Fibroblast of lung (primary cell): ENCODE results near the gene USPL1. TPM values are rescaled to one million over a fixed set of nuclear protein-coding genes. Genes with fewer than 3 reads are reported as not detected.

Experiments
- DNase-seq, 2 donors: peaks; one replicate each; pipeline versions ENCODE4 v3.0.0 to v3.0.0-alpha.2; 2010; ENCODE audit warnings: low read depth in 2 of 2
- H2AFZ ChIP-seq: 2 replicates; pipeline ENCODE4 v1.5.1; 2012; ENCODE audit warnings: low read length, control low read depth, inconsistent platforms
- H3K27ac ChIP-seq: 2 replicates; pipeline ENCODE4 v1.5.1; 2011; ENCODE audit warnings: low read length, control low read depth; ENCODE audit not compliant: insufficient read depth
- H3K27me3 ChIP-seq: 2 replicates; pipeline ENCODE4 v1.5.1; 2011; ENCODE audit warnings: mild to moderate bottlenecking, low read length; ENCODE audit not compliant: control insufficient read depth, insufficient read depth
- H3K36me3 ChIP-seq: 2 replicates; pipeline ENCODE4 v1.5.1; 2011; ENCODE audit warnings: low read length; ENCODE audit not compliant: control insufficient read depth, insufficient read depth
- H3K4me1 ChIP-seq: 2 replicates; pipeline ENCODE4 v1.5.1; 2011; ENCODE audit warnings: low read length; ENCODE audit not compliant: control insufficient read depth, insufficient read depth; ENCODE audit errors: extremely low read depth
- H3K4me2 ChIP-seq: 2 replicates; pipeline ENCODE4 v1.5.1; 2011; ENCODE audit warnings: low read length, control low read depth; ENCODE audit not compliant: insufficient read depth; ENCODE audit errors: extremely low read depth
- H3K4me3 ChIP-seq, 4 experiments: fragments of 200-600 bp in 1 of 4; sonication (generic) in 1 of 4; replicated peaks in 1 of 4; 2 replicates each; pipeline ENCODE4 v1.5.1; 2011 to 2016; ENCODE audit warnings: low read length in 4 of 4, low read depth in 3 of 4, mild to moderate bottlenecking in 3 of 4, control low read depth in 2 of 4, inconsistent platforms in 1 of 4, mixed read lengths in 1 of 4; ENCODE audit not compliant: insufficient read depth in 1 of 4; ENCODE audit errors: control extremely low read depth in 1 of 4
- H3K79me2 ChIP-seq: 2 replicates; pipeline ENCODE4 v1.5.1; 2012; ENCODE audit warnings: mild to moderate bottlenecking, low read length, inconsistent platforms; ENCODE audit not compliant: control insufficient read depth, insufficient read depth
- H3K9ac ChIP-seq: 2 replicates; pipeline ENCODE4 v1.5.1; 2011; ENCODE audit warnings: mild to moderate bottlenecking, low read length, control low read depth; ENCODE audit not compliant: insufficient read depth
- H3K9me3 ChIP-seq: 2 replicates; pipeline ENCODE4 v1.5.1; 2012; ENCODE audit warnings: low read depth, low read length; ENCODE audit not compliant: control insufficient read depth, insufficient read depth
- H4K20me1 ChIP-seq: 2 replicates; pipeline ENCODE4 v1.5.1; 2011; ENCODE audit warnings: low read length; ENCODE audit not compliant: control insufficient read depth, insufficient read depth; ENCODE audit errors: extremely low read depth
- EZH2 ChIP-seq: IDR thresholded peaks from 2 replicates; pipeline ENCODE4 v1.5.1; 2012; ENCODE audit warnings: low read length, control low read depth, mild to moderate bottlenecking; ENCODE audit errors: missing control alignments
- polyA plus RNA-seq, 2 donors: library from polyadenylated mRNA; depleted of rRNA in 1 of 2; stranded (reverse) in 1 of 2; unstranded in 1 of 2; fragments of >200 nt; gene quantifications; 2 replicates each; pipeline ENCODE4 v1.2.1, GENCODE V29; 2011 to 2012; ENCODE audit warnings: missing spikeins in 1 of 2
- total RNA-seq: library from RNA; depleted of rRNA; stranded (reverse); fragments of >200 nt; gene quantifications from 2 replicates; pipeline ENCODE4 v1.2.1, GENCODE V29; 2014
- TF ChIP-seq, protein P1 (sequence below), 2 donors: IDR thresholded peaks in 1 of 2; conservative IDR thresholded peaks in 1 of 2; 1 replicate in 1 of 2; 2 replicates in 1 of 2; pipeline ENCODE4 v1.5.1; 2011 to 2012; ENCODE audit warnings: low read length in 2 of 2, control low read depth in 1 of 2, inconsistent platforms in 1 of 2, low read depth in 1 of 2, mild to moderate bottlenecking in 1 of 2

USPL1 gene
- total and polyA plus RNA-seq, 2 donors (not counting 1 experiment from before 2014, with no cell fraction given): 12.4 to 17.7 TPM

DNA sequence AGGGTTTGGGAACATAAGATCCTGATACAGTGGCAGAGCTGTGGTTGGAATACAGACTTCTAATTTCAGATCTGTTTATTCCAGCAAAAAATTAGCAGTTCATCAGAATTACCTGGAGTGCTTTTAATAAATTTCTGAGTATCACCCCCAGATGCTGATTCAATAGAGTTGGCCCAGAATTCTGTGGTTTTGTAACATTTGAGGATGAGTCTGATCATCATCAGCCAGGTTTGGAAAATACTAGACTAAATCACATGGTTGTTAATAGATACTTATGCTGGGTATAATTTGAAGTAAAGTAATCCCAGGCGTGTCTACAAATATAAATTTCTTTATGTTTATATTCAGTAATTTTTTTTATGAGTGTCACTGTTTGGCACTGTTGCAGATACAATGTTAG lies 4.8 kb downstream of the USPL1 start:
- Histone ChIP-seq H3K27ac (no peak overlapping the region), H3K79me2 (peaks cover 64% of the 10 kb centered on the region), H3K36me3 (no peaks in the 10 kb centered on the region), H3K9ac (no peak overlapping the region), H3K4me1 (no peaks in the 10 kb centered on the region), H3K4me3 (no peak overlapping the region), H3K4me2 (no peak overlapping the region), H2AFZ (no peak overlapping the region), H4K20me1 (no peaks in the 10 kb centered on the region), H3K9me3 (no peaks in the 10 kb centered on the region), H3K27me3 (no peaks in the 10 kb centered on the region)
- TF ChIP-seq, protein P1, sequence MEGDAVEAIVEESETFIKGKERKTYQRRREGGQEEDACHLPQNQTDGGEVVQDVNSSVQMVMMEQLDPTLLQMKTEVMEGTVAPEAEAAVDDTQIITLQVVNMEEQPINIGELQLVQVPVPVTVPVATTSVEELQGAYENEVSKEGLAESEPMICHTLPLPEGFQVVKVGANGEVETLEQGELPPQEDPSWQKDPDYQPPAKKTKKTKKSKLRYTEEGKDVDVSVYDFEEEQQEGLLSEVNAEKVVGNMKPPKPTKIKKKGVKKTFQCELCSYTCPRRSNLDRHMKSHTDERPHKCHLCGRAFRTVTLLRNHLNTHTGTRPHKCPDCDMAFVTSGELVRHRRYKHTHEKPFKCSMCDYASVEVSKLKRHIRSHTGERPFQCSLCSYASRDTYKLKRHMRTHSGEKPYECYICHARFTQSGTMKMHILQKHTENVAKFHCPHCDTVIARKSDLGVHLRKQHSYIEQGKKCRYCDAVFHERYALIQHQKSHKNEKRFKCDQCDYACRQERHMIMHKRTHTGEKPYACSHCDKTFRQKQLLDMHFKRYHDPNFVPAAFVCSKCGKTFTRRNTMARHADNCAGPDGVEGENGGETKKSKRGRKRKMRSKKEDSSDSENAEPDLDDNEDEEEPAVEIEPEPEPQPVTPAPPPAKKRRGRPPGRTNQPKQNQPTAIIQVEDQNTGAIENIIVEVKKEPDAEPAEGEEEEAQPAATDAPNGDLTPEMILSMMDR (conservative IDR thresholded peaks at IDR 0.05 in 1 of 2, IDR thresholded peaks at IDR 0.05 in 1 of 2; ENCODE audit: low read depth in 1 of 2, low read length in 2 of 2): no peak
- no peak for TF ChIP-seq EZH2
- no peak for DNase-seq

GRCh38 chr13:30623392-30623791 lies 5.7 kb downstream of the USPL1 start:
- H3K27me3 ChIP-seq: no peaks in the 10 kb centered on the region
- H4K20me1 ChIP-seq: no peaks in the 10 kb centered on the region
- H3K4me2 ChIP-seq: no peak overlapping the region
- no peak overlapping the region for H3K9ac ChIP-seq
- H3K4me1 ChIP-seq: no peaks in the 10 kb centered on the region
- no peaks in the 10 kb centered on the region for H3K9me3 ChIP-seq
- H2AFZ ChIP-seq: no peak overlapping the region
- H3K4me3 ChIP-seq: no peak overlapping the region
- TF ChIP-seq EZH2: no peak
- TF ChIP-seq, protein P1 (conservative IDR thresholded peaks at IDR 0.05 in 1 of 2, IDR thresholded peaks at IDR 0.05 in 1 of 2; ENCODE audit: low read depth in 1 of 2, low read length in 2 of 2): no peak
- DNase-seq: peak in 1 of 2 donors; percentile 55
- no peaks in the 10 kb centered on the region for H3K36me3 ChIP-seq
- H3K79me2 ChIP-seq: peaks cover 57% of the 10 kb centered on the region
- H3K27ac ChIP-seq: no peak overlapping the region

- no peak overlapping the region for H3K4me2 ChIP-seq
- no peak overlapping the region for H2AFZ ChIP-seq
- TF ChIP-seq, protein P1 (conservative IDR thresholded peaks at IDR 0.05 in 1 of 2, IDR thresholded peaks at IDR 0.05 in 1 of 2; ENCODE audit: low read depth in 1 of 2, low read length in 2 of 2): no peak
- TF ChIP-seq EZH2: no peak
- no peaks in the 10 kb centered on the region for H3K9me3 ChIP-seq
- H3K27ac ChIP-seq: no peak overlapping the region
- peaks cover 56% of the 10 kb centered on the region for H3K79me2 ChIP-seq
- H4K20me1 ChIP-seq: no peaks in the 10 kb centered on the region
- H3K4me3 ChIP-seq: no peak overlapping the region
- no peak for DNase-seq
- peaks cover 2% of the 10 kb centered on the region for H3K36me3 ChIP-seq
- no peaks in the 10 kb centered on the region for H3K27me3 ChIP-seq
- H3K9ac ChIP-seq: no peak overlapping the region
- no peaks in the 10 kb centered on the region for H3K4me1 ChIP-seq
These were observed 6.9 kb downstream of the USPL1 start for GRCh38 chr13:30624630-30625029.
